GM19023 (cell line): ENCODE measurements around the gene MTRF1.

Experiments
- ATAC-seq: cut with Tn5 transposase; IDR thresholded peaks from one replicate; pipeline ENCODE4 v1.9.1; 2021; ENCODE audit warnings: mild to moderate bottlenecking, moderate library complexity; ENCODE audit not compliant: unreplicated experiment

Gene MTRF1

GRCh38 chr13:41263261-41263971, at the start of gene MTRF1:
MTRF1 (minus strand) TSS chr13:41263576; CDS start chr13:41260907, 2,669 bp downstream.
- peak; percentile 98 for ATAC-seq

DNA sequence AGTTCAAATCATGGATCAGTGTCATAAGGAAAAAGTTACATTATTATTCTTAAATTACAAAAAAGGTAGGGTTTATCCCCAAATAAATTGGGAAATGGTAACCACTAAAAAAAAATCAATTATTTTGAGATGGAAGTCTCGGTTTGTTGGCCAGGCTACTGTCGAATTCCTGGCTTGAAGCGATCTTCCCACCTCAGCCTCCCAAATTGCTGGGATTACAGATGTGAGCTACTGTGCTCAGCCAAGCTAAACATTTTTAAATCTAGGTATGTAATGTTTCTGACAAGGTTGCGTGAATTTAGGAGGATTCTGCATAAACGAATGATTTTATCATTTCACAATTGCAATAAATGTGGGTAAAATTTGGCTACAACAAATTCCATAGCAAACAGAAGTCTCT, 49.7 kb upstream of the MTRF1 start:
- ATAC-seq, result no peak

- ATAC-seq, result no peak
These were observed 48.8 kb upstream of the MTRF1 start for GRCh38 chr13:41312176-41312500.

DNA sequence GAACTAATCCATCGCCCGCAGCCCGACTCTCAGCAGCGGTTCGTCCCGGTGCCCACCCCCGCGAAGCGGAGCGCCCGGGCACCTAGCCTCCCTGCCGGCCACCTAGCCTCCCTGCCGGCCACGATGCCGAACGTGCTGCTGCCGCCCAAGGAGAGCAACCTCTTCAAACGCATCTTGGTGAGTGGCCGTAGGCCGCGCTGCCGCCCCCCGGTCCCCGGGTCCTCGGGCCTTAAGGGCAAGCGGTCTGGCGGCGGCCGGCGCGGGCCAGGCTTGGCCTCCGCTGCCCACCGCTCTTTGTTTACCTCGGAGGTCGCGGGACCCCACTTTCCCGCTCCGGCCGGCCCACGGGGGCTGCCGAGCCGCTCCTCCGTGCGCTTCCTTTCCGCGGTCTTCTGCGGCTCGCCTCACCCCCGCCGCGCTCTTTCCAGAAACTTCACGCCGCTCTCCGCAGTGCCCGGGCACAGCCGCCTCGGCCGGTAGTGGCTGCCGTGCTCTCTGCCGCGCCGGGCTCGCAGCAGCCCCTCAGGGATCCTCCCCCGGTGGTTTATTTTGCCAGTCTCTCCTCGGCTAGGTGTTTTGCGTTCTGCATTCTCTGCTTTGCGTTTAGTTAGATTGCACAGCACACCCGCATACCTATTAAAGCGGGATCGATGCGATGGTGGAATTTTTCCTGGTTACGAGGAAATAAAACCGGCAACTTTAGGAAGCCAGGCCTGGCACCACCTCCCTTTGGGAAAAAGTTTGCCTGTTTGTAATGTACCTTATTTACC, 48.2 kb upstream of the MTRF1 start:
- peak; percentile 59 for ATAC-seq

- peak; percentile 77 for ATAC-seq
These were observed 47.6 kb upstream of the MTRF1 start, which contains the start of gene NAA16 for GRCh38 chr13:41310963-41311405. NAA16 (plus strand) TSS chr13:41311267; CDS start chr13:41311529, 262 bp downstream.

GRCh38 chr13:41307884-41308640, 44.7 kb upstream of the MTRF1 start:
- ATAC-seq, result no peak

DNA sequence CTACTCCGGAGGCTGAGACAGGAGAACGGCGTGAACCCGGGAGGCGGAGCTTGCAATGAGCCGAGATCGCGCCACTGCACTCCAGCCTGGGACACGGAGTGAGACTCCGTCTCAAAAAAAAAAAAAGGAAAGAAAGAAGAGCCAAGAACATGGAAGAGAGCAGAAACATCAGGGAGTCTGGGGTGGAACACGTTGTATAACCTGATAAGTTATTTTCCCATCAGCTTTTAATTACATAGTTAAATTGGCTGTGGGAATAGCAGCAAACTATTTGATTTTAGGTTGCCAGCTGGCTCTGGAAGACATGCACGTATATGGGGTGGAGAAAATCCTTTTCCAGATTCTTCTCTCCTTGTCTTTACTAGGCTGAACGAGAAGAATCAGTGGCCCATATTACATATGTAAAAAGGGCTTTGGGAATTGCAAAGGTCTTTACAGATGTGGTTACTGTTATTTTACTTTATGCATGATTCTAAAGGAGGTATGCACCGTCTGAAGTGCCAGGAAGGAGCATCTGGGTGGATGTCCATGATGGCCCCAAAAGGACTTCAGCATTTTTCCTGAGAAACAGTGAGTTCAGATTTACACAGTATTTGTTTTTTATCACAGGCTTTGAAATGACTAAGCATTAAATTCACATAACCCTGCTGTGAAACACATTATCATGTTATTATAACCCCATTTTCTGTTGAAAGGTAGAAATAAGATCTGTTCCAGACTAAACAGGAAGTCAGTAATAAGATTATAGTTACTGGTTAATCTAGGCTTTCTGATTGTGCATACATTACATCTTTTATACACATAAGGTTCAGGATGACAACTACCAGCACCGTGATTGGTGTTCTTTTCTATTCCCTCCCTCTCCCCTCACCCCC, 43.1 kb upstream of the MTRF1 start:
- ATAC-seq, result no peak

GRCh38 chr13:41304551-41304950, 41.2 kb upstream of the MTRF1 start:
- ATAC-seq, result no peak

DNA sequence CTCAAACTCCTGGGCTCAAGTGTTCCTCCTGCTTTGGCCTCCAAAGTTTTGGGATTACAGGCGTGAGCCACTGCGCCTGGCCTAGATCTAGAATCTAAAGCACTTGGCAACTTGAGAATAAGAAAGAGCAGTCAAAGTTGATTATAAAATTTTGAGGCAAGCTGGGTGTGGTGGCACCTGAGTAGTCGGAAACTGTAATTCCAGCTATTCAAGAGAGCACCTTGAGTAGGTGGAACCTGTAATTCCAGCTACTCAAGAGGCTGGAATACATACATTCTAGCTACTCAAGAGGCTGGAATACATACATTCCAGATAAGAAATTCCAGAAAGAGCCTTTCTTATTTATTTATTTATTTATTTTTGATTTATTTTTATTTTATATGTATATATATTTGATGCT, 39.4 kb upstream of the MTRF1 start:
- no peak for ATAC-seq

DNA sequence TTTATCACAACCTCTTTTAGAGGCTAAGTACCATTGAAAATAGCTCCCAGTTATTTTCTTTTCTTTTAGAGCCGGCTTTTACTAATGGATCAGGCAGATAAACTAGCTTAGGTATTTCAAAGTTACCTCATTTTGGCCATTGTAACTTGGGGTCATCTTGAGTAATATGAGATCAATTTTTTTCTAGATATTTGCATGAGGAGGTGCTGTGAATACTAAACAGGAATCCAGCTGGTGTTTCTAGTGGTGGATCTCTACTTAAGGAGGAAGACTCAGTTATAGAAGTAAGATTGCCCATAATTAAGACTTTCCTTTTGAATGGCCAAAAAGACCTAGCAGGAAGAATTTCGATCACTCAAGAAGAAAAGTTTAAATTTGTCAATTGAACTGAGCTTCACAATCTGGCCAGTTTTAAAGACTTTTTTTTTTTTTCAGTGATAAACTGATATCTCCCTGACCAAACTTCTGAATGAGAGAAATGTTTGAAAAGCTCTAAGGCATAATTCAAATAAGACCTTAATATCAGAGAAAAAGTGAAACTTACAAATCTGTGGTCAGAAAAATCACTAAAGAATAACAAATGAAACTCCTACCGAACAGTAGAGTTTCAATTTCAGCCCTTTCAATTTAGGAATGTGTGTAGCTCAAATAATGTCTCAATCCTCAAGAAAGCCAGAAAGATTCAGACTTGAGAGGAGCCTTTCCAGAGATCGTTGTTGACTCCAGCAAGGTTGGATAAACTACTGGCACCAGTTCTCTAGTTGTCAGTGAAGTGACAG, 36.1 kb upstream of the MTRF1 start:
- ATAC-seq, result no peak

DNA sequence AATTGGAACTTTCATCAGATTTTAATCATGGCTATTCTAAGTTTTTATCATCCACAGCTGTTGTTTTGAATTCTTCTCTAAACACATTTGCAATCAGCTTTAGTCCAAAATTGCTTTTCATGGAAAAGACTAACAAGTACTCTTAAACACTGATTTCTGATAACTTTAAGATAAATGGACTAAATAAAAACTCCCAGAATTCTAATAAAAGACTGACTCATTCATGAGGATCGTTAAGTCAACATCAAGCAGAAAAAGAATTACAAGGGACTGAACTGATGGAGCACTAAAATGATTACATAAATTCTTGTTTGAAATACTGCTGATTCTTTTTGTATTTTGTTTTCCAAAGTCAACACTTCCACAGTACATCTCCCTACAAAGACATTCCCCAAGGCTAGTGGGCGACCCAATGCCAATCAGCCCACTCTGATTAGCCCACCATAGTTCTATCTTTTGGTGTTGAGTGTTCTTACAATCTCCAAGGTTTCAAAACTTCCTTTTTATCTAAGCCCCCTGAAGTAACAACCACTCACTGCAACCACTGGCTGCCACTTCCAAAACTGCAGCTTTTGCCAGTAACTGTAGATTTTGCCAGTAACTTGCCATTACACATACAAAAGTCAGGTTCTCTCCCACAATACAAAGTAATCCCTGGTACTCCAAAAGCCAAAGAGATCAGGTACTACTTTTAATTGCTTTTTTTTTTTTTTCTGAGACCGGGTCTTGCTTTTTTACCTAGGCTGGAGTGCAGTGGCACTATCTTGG, 33.7 kb upstream of the MTRF1 start:
- ATAC-seq, result no peak

DNA sequence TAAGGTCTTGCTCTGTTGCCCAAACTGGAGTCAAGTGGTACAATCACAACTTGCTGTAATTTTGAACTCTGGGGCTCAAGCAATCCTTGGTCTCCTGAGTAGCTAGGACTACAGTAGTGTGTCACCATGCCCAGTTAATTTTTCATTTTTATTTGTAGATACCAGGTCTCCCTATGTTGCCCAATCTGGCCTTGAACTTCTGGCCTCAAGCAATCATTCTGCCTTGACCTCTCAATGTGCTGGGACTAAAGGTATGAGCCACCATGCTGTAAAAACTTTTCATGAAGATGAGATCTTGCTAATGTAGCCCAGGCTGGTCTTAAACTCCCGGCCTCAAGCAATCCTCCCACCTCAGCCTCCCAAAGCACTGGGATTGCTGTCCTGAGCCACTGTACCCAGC, 32.6 kb upstream of the MTRF1 start:
- no peak for ATAC-seq

DNA sequence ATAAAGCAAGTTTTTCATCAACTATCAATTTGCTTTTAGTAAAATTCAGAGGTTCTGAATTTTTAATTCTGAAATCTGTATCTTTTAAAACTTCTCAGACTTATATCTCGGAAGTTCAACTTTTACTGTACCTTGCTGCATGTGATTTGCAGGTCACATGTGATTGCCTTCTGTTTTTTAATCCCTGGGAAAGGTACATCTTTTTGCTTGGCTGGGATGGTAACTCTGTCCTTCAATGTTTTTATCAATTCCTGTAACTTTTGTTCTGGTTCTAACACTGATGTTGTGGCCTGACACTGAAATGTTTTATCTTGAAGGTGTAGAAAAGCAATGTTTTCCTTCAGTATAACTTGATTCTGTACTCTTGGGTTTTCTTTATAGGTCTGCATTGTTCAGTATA, 31.5 kb upstream of the MTRF1 start:
- ATAC-seq, result no peak

DNA sequence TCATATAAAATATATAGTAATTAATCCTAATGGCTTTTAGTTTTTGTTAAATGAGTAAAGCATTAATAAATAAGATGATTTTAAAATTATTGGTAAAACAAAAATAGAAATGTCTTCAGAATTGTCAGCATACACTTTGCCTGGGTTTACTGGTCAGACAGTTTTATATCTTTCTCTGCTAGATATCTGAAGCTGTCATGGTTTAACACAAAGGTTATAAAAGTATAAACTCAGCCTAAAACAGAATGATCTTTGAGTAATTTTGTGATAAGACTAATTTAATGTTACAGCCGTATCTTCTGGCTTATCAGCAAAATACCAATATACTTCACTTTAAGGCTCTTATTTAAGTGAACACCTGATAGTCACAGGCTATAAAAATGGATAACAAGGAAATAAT, 29.9 kb upstream of the MTRF1 start:
- no peak for ATAC-seq

DNA sequence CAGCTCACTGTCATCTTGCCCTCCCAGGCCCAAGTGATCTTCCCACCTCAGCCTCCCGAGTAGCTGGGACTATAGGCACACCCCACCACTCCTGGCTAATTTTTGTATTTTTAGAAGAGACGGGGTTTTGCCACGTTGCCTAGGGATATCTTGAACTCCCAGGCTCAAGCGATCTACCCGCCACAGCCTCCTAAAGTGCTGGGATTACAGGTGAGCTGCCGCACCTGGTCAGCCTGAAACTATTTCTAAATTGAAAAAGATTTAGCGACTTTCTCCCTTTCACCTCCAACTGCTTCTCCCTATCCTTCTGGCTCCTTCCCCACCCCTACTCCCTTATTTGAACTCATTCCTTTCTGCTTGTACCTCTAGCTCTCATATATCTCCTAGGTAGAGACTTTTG, 27.9 kb upstream of the MTRF1 start:
- no peak for ATAC-seq

GRCh38 chr13:41289463-41289881, 26.1 kb upstream of the MTRF1 start:
- no peak for ATAC-seq

DNA sequence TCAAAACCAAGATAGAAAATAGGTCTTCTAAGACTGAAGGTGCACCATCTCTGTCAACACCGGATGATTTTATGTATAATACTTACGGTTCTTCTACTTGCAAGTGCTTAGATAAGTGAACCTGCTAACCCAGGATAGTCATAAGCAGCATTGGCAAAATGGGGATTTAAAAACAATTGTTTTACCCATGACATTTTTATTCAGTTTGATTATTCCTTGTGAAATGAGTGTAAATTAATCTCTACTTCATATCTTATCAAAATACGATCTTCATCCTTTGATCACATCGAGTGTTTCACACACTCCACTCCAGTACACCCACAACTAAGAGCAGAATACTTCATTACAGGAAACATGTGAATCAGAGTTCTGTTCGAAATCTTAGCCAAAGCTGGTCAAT, 23.0 kb upstream of the MTRF1 start:
- ATAC-seq, result no peak

DNA sequence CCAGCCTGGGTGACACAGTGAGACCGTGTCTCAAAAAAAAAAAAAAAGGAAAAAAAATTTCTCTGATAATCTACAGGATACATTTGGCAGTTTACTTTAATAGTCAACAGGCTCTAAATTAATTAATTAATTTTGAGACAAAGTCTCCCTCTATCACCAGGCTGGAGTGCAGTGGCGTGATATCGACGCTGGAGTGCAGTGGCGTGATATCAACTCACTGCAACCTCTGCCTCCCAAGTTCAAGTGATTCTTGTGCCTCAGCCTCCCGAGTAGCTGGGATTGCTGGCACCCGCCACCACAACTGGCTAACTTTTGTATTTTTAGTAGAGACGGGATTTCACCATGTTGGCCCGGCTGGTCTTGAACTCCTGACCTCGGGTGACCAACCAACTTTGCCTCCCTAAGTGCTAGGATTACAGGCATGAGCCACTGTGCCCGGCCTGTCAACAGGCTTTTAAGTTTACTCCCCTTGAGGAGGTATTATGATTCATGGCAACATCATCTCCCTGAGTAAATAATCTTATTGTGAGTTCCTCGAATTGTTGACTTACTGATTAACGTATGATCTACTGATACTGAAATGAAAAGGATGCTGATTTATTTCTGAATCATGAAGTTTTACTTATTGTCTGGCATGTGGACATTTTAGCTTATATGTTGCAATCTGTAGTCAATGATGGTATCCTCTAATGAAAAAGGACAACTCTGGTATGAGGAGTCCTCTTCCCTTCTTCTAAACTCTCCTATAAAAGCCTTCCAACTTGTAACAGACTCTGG, 21.3 kb upstream of the MTRF1 start:
- ATAC-seq, result no peak
